ENCODE measurements around the gene MACROD1. TPM values are rescaled to one million over a fixed set of nuclear protein-coding genes. Genes with fewer than 3 reads are reported as not detected.

The MACROD1 gene
- total RNA-seq, 5 donors from 2014 or later (not counting 1 experiment from before 2014, with no cell fraction given), result 6.0 to 14.8 (median 10.4) TPM

GRCh38 chr11:64118876-64119665, 46.8 kb downstream of the MACROD1 start:
- Histone ChIP-seq H3K4me3 (ENCODE audit: control insufficient read depth in 1 of 2, extremely low read depth in 1 of 2, low read length in 1 of 2) (no peak overlapping the region), H3K27ac (ENCODE audit: low read length) (no peak overlapping the region), H3K4me1 (ENCODE audit: control insufficient read depth in 1 of 2, extremely low read depth in 1 of 2, insufficient read depth in 2 of 2, low read length in 2 of 2) (no peaks in the 10 kb centered on the region), H3K36me3 (ENCODE audit: control insufficient read depth in 2 of 2, extremely low read depth in 1 of 2, insufficient read depth in 1 of 2, low read length in 1 of 2) (peaks cover 0 to 2% of the 10 kb centered on the region in 2 donors), H3K27me3 (replicated peaks in 1 of 2; ENCODE audit: control insufficient read depth in 2 of 2, extremely low read depth in 1 of 2, insufficient read depth in 2 of 2, low read length in 1 of 2) (no peaks in the 10 kb centered on the region), H3K9me3 (no peaks in the 10 kb centered on the region)
- ATAC-seq (replicated peaks in 1 of 4) (no peak), DNase-seq (no peak)
- H3K4me1 Mint-ChIP-seq, result no peaks in the 10 kb centered on the region
- no peak overlapping the region for H3K27ac Mint-ChIP-seq
- POLR2A ChIA-PET, result no interaction called here
- H3K9me3 Mint-ChIP-seq, result no peaks in the 10 kb centered on the region
- no peaks in the 10 kb centered on the region for H3K36me3 Mint-ChIP-seq
- H3K4me3 Mint-ChIP-seq, result no peak overlapping the region
- CTCF ChIA-PET, result interaction anchor here in 1 of 2 donors (0.6 kb wide), 1 partner anchor 506 kb away, joined by 3 read pairs; no protein-coding TSS in a partner anchor
- no peaks in the 10 kb centered on the region for H3K27me3 Mint-ChIP-seq
- 90% methylated on average over 12 of the region's 19 CpGs for WGBS (ENCODE audit: insufficient coverage)

- no peak overlapping the region for H3K4me3 Mint-ChIP-seq
- no peaks in the 10 kb centered on the region for H3K4me1 ChIP-seq (ENCODE audit: control insufficient read depth in 1 of 2, extremely low read depth in 1 of 2, insufficient read depth in 2 of 2, low read length in 2 of 2)
- no peak overlapping the region for H3K27ac ChIP-seq (ENCODE audit: low read length)
- POLR2A ChIA-PET, result no interaction called here
- no peaks in the 10 kb centered on the region for H3K36me3 Mint-ChIP-seq
- H3K36me3 ChIP-seq (ENCODE audit: control insufficient read depth in 2 of 2, extremely low read depth in 1 of 2, insufficient read depth in 1 of 2, low read length in 1 of 2), result peaks cover 0 to 2% of the 10 kb centered on the region in 2 donors
- H3K27me3 ChIP-seq (replicated peaks in 1 of 2; ENCODE audit: control insufficient read depth in 2 of 2, extremely low read depth in 1 of 2, insufficient read depth in 2 of 2, low read length in 1 of 2), result no peaks in the 10 kb centered on the region
- CTCF ChIA-PET, result no interaction called here
- H3K27me3 Mint-ChIP-seq, result no peaks in the 10 kb centered on the region
- DNase-seq (no peak), ATAC-seq (replicated peaks in 1 of 4) (no peak)
- WGBS (ENCODE audit: insufficient coverage), result 93% methylated on average over 21 of the region's 32 CpGs
- H3K4me3 ChIP-seq (ENCODE audit: control insufficient read depth in 1 of 2, extremely low read depth in 1 of 2, low read length in 1 of 2), result no peak overlapping the region
- H3K9me3 Mint-ChIP-seq, result no peaks in the 10 kb centered on the region
- H3K9me3 ChIP-seq, result no peaks in the 10 kb centered on the region
- no peaks in the 10 kb centered on the region for H3K4me1 Mint-ChIP-seq
- H3K27ac Mint-ChIP-seq, result no peak overlapping the region
These were observed 48.0 kb downstream of the MACROD1 start for GRCh38 chr11:64117763-64118459.

- H3K4me1 Mint-ChIP-seq, result no peaks in the 10 kb centered on the region
- no peak overlapping the region for H3K27ac ChIP-seq (ENCODE audit: low read length)
- no peak overlapping the region for H3K27ac Mint-ChIP-seq
- H3K4me3 Mint-ChIP-seq, result no peak overlapping the region
- no peaks in the 10 kb centered on the region for H3K27me3 ChIP-seq (replicated peaks in 1 of 2; ENCODE audit: control insufficient read depth in 2 of 2, extremely low read depth in 1 of 2, insufficient read depth in 2 of 2, low read length in 1 of 2)
- no peaks in the 10 kb centered on the region for H3K36me3 Mint-ChIP-seq
- no peak for DNase-seq
- 95% methylated on average over 31 of the region's 47 CpGs for WGBS (ENCODE audit: insufficient coverage)
- no peaks in the 10 kb centered on the region for H3K4me1 ChIP-seq (ENCODE audit: control insufficient read depth in 1 of 2, extremely low read depth in 1 of 2, insufficient read depth in 2 of 2, low read length in 2 of 2)
- no peaks in the 10 kb centered on the region for H3K27me3 Mint-ChIP-seq
- ChIA-PET POLR2A (no interaction called here), CTCF (no interaction called here)
- ATAC-seq (replicated peaks in 1 of 4), result no peak
- no peak overlapping the region for H3K4me3 ChIP-seq (ENCODE audit: control insufficient read depth in 1 of 2, extremely low read depth in 1 of 2, low read length in 1 of 2)
- no peaks in the 10 kb centered on the region for H3K36me3 ChIP-seq (ENCODE audit: control insufficient read depth in 2 of 2, extremely low read depth in 1 of 2, insufficient read depth in 1 of 2, low read length in 1 of 2)
- H3K9me3 ChIP-seq, result no peaks in the 10 kb centered on the region
- no peaks in the 10 kb centered on the region for H3K9me3 Mint-ChIP-seq
These were observed 50.1 kb downstream of the MACROD1 start for GRCh38 chr11:64115531-64116522.

- H3K4me1 Mint-ChIP-seq, result no peaks in the 10 kb centered on the region
- Histone ChIP-seq H3K4me1 (ENCODE audit: control insufficient read depth in 1 of 2, extremely low read depth in 1 of 2, insufficient read depth in 2 of 2, low read length in 2 of 2) (no peaks in the 10 kb centered on the region), H3K4me3 (ENCODE audit: control insufficient read depth in 1 of 2, extremely low read depth in 1 of 2, low read length in 1 of 2) (no peak overlapping the region), H3K27me3 (replicated peaks in 1 of 2; ENCODE audit: control insufficient read depth in 2 of 2, extremely low read depth in 1 of 2, insufficient read depth in 2 of 2, low read length in 1 of 2) (no peaks in the 10 kb centered on the region), H3K9me3 (no peaks in the 10 kb centered on the region), H3K27ac (ENCODE audit: low read length) (no peak overlapping the region), H3K36me3 (ENCODE audit: control insufficient read depth in 2 of 2, extremely low read depth in 1 of 2, insufficient read depth in 1 of 2, low read length in 1 of 2) (no peaks in the 10 kb centered on the region)
- CTCF ChIA-PET, result no interaction called here
- H3K36me3 Mint-ChIP-seq, result no peaks in the 10 kb centered on the region
- 100% methylated on average over 2 of the region's 2 CpGs for WGBS (ENCODE audit: insufficient coverage)
- DNase-seq (no peak), ATAC-seq (replicated peaks in 1 of 4) (no peak)
- no peak overlapping the region for H3K4me3 Mint-ChIP-seq
- no peaks in the 10 kb centered on the region for H3K27me3 Mint-ChIP-seq
- no peak overlapping the region for H3K27ac Mint-ChIP-seq
- no peaks in the 10 kb centered on the region for H3K9me3 Mint-ChIP-seq
- POLR2A ChIA-PET, result no interaction called here
These were observed 51.7 kb downstream of the MACROD1 start for GRCh38 chr11:64114231-64114630.

- 69% methylated on average over 2 of the region's 2 CpGs for WGBS (ENCODE audit: insufficient coverage)
- Mint-ChIP-seq H3K27ac (no peak overlapping the region), H3K9me3 (no peaks in the 10 kb centered on the region), H3K27me3 (no peaks in the 10 kb centered on the region), H3K36me3 (no peaks in the 10 kb centered on the region), H3K4me3 (no peak overlapping the region), H3K4me1 (no peaks in the 10 kb centered on the region)
- Histone ChIP-seq H3K27me3 (replicated peaks in 1 of 2; ENCODE audit: control insufficient read depth in 2 of 2, extremely low read depth in 1 of 2, insufficient read depth in 2 of 2, low read length in 1 of 2) (no peaks in the 10 kb centered on the region), H3K27ac (ENCODE audit: low read length) (no peak overlapping the region), H3K36me3 (ENCODE audit: control insufficient read depth in 2 of 2, extremely low read depth in 1 of 2, insufficient read depth in 1 of 2, low read length in 1 of 2) (no peaks in the 10 kb centered on the region), H3K4me1 (ENCODE audit: control insufficient read depth in 1 of 2, extremely low read depth in 1 of 2, insufficient read depth in 2 of 2, low read length in 2 of 2) (no peaks in the 10 kb centered on the region), H3K9me3 (no peaks in the 10 kb centered on the region), H3K4me3 (ENCODE audit: control insufficient read depth in 1 of 2, extremely low read depth in 1 of 2, low read length in 1 of 2) (no peak overlapping the region)
- no peak for ATAC-seq (replicated peaks in 1 of 4)
- ChIA-PET CTCF (no interaction called here), POLR2A (no interaction called here)
- DNase-seq, result no peak
These were observed 52.5 kb downstream of the MACROD1 start for GRCh38 chr11:64113462-64113780.

GRCh38 chr11:64112771-64113461, 53.0 kb downstream of the MACROD1 start:
- Mint-ChIP-seq H3K9me3 (no peaks in the 10 kb centered on the region), H3K27ac (no peak overlapping the region), H3K4me3 (no peak overlapping the region), H3K27me3 (no peaks in the 10 kb centered on the region), H3K4me1 (no peaks in the 10 kb centered on the region), H3K36me3 (no peaks in the 10 kb centered on the region)
- Histone ChIP-seq H3K4me3 (ENCODE audit: control insufficient read depth in 1 of 2, extremely low read depth in 1 of 2, low read length in 1 of 2) (no peak overlapping the region), H3K9me3 (no peaks in the 10 kb centered on the region), H3K4me1 (ENCODE audit: control insufficient read depth in 1 of 2, extremely low read depth in 1 of 2, insufficient read depth in 2 of 2, low read length in 2 of 2) (no peaks in the 10 kb centered on the region), H3K36me3 (ENCODE audit: control insufficient read depth in 2 of 2, extremely low read depth in 1 of 2, insufficient read depth in 1 of 2, low read length in 1 of 2) (no peaks in the 10 kb centered on the region), H3K27ac (ENCODE audit: low read length) (no peak overlapping the region), H3K27me3 (replicated peaks in 1 of 2; ENCODE audit: control insufficient read depth in 2 of 2, extremely low read depth in 1 of 2, insufficient read depth in 2 of 2, low read length in 1 of 2) (no peaks in the 10 kb centered on the region)
- POLR2A ChIA-PET, result no interaction called here
- DNase-seq (no peak), ATAC-seq (replicated peaks in 1 of 4) (no peak)
- CTCF ChIA-PET, result no interaction called here
- 72% methylated on average over 3 of the region's 3 CpGs for WGBS (ENCODE audit: insufficient coverage)
